ENCODE measurements around the gene POT1.

POT1 gene

GRCh38 chr7:124808206-124808605, 121.4 kb downstream of the POT1 start:
- no peak for DNase-seq (ENCODE audit: low read depth)
- no peak for TF ChIP-seq CTCF (conservative IDR thresholded peaks at IDR 0.05; ENCODE audit: control insufficient read depth, insufficient read depth, low read depth, low read length)
- H3K4me3 ChIP-seq (ENCODE audit: control insufficient read depth, low read depth, low read length) = no peak overlapping the region

GRCh38 chr7:124801330-124801895, 128.2 kb downstream of the POT1 start:
- TF ChIP-seq CTCF (conservative IDR thresholded peaks at IDR 0.05; ENCODE audit: control insufficient read depth, insufficient read depth, low read depth, low read length) = no peak
- no peak for DNase-seq (ENCODE audit: low read depth)
- H3K4me3 ChIP-seq (ENCODE audit: control insufficient read depth, low read depth, low read length) = no peak overlapping the region

GRCh38 chr7:124800386-124800785, 129.2 kb downstream of the POT1 start:
- DNase-seq (ENCODE audit: low read depth) = no peak
- no peak for TF ChIP-seq CTCF (conservative IDR thresholded peaks at IDR 0.05; ENCODE audit: control insufficient read depth, insufficient read depth, low read depth, low read length)
- no peak overlapping the region for H3K4me3 ChIP-seq (ENCODE audit: control insufficient read depth, low read depth, low read length)

- DNase-seq (ENCODE audit: low read depth) = no peak
- H3K4me3 ChIP-seq (ENCODE audit: control insufficient read depth, low read depth, low read length) = no peak overlapping the region
- TF ChIP-seq CTCF (conservative IDR thresholded peaks at IDR 0.05; ENCODE audit: control insufficient read depth, insufficient read depth, low read depth, low read length) = no peak
Measured at GRCh38 chr7:124799448-124799847, 130.2 kb downstream of the POT1 start.

- TF ChIP-seq CTCF (conservative IDR thresholded peaks at IDR 0.05; ENCODE audit: control insufficient read depth, insufficient read depth, low read depth, low read length) = no peak
- no peak for DNase-seq (ENCODE audit: low read depth)
Measured at GRCh38 chr7:124796771-124797170, 132.9 kb downstream of the POT1 start.

GRCh38 chr7:124792696-124793095, 136.9 kb downstream of the POT1 start:
- DNase-seq (ENCODE audit: low read depth) = no peak
- no peak for TF ChIP-seq CTCF (conservative IDR thresholded peaks at IDR 0.05; ENCODE audit: control insufficient read depth, insufficient read depth, low read depth, low read length)
- no peak overlapping the region for H3K4me3 ChIP-seq (ENCODE audit: control insufficient read depth, low read depth, low read length)

More at GRCh38 chr7:124796771-124797170, 132.9 kb downstream of the POT1 start:
- no peak overlapping the region for H3K4me3 ChIP-seq (ENCODE audit: control insufficient read depth, low read depth, low read length)

GRCh38 chr7:124792002-124792401, 137.6 kb downstream of the POT1 start:
- no peak for TF ChIP-seq CTCF (conservative IDR thresholded peaks at IDR 0.05; ENCODE audit: control insufficient read depth, insufficient read depth, low read depth, low read length)
- no peak overlapping the region for H3K4me3 ChIP-seq (ENCODE audit: control insufficient read depth, low read depth, low read length)
- no peak for DNase-seq (ENCODE audit: low read depth)
